ENCODE measurements around the gene KRTAP9-8. TPM values are rescaled to one million over a fixed set of nuclear protein-coding genes. Genes with fewer than 3 reads are reported as not detected.

The KRTAP9-8 gene
- total RNA-seq = not detected in 2 replicates

GRCh38 chr17:41237949-41238437 is at the start of gene KRTAP9-8:
TSS of gene KRTAP9-8 (plus strand) at chr17:41237999. CDS start at chr17:41238052, 53 bp downstream.

GRCh38 chr17:41189837-41190318 is 47.9 kb upstream of the KRTAP9-8 start, which contains the start of gene KRTAP9-1:
TSS of gene KRTAP9-1 (plus strand) at chr17:41189887. CDS start at chr17:41189887, 0 bp downstream.

GRCh38 chr17:41226598-41227095 is 11.2 kb upstream of the KRTAP9-8 start, which contains the start of gene KRTAP9-2:
TSS of gene KRTAP9-2 (plus strand) at chr17:41226648. CDS start at chr17:41226655, 7 bp downstream.

GRCh38 chr17:41232399-41233105 is 5.2 kb upstream of the KRTAP9-8 start, which contains the start of gene KRTAP9-3:
TSS of gene KRTAP9-3 (plus strand) at chr17:41232449. CDS start at chr17:41232502, 53 bp downstream.

GRCh38 chr17:41249637-41250240 is 11.9 kb downstream of the KRTAP9-8 start, which contains the start of gene KRTAP9-4:
TSS of gene KRTAP9-4 (plus strand) at chr17:41249687. CDS start at chr17:41249721, 34 bp downstream.

GRCh38 chr17:41255381-41256290 is 17.8 kb downstream of the KRTAP9-8 start, which contains the start of gene KRTAP9-9:
TSS of gene KRTAP9-9 (plus strand) at chr17:41255384.

GRCh38 chr17:41265078-41265477 is 27.3 kb downstream of the KRTAP9-8 start, which contains the start of gene KRTAP9-6:
TSS of gene KRTAP9-6 (plus strand) at chr17:41265378. CDS start at chr17:41265378, 0 bp downstream.

GRCh38 chr17:41275648-41276190 is 37.9 kb downstream of the KRTAP9-8 start, which contains the start of gene KRTAP9-7:
TSS of gene KRTAP9-7 (plus strand) at chr17:41275698. CDS start at chr17:41275698, 0 bp downstream.

Other genes starting within 250 kb of the KRTAP9-8 start
- gene KRTAP3-3, start 243.8 kb upstream of the KRTAP9-8 start, total RNA-seq = not detected in 2 replicates
- gene KRTAP3-2, start 238.1 kb upstream of the KRTAP9-8 start, total RNA-seq = not detected in 2 replicates
- gene KRTAP3-1, start 228.9 kb upstream of the KRTAP9-8 start, total RNA-seq = not detected in 2 replicates
- not detected in 2 replicates for gene KRTAP1-5, start 210.8 kb upstream of the KRTAP9-8 start, total RNA-seq
- gene KRTAP1-4, start 207.8 kb upstream of the KRTAP9-8 start, total RNA-seq = not detected in 2 replicates
- not detected in 2 replicates for gene KRTAP1-3, start 203.1 kb upstream of the KRTAP9-8 start, total RNA-seq
- not detected in 2 replicates for gene KRTAP1-1, start 196.5 kb upstream of the KRTAP9-8 start, total RNA-seq
- gene KRTAP2-1, start 190.7 kb upstream of the KRTAP9-8 start, total RNA-seq = not detected in 2 replicates
- gene KRTAP2-2, start 182.8 kb upstream of the KRTAP9-8 start, total RNA-seq = not detected in 2 replicates
- gene KRTAP2-3, start 177.9 kb upstream of the KRTAP9-8 start, total RNA-seq = 0.21 and 0.84 TPM in 2 replicates
- gene KRTAP2-4, start 172.1 kb upstream of the KRTAP9-8 start, total RNA-seq = not detected in 2 replicates
- not detected in 2 replicates for gene KRTAP4-7, start 153.8 kb upstream of the KRTAP9-8 start, total RNA-seq
- gene KRTAP4-8, start 139.9 kb upstream of the KRTAP9-8 start, total RNA-seq = not detected in 2 replicates
- gene KRTAP4-16, start 135.8 kb upstream of the KRTAP9-8 start, total RNA-seq = not detected in 2 replicates
- not detected in 2 replicates for gene KRTAP4-9, start 132.6 kb upstream of the KRTAP9-8 start, total RNA-seq
- not detected in 2 replicates for gene KRTAP4-11, start 119.6 kb upstream of the KRTAP9-8 start, total RNA-seq
- not detected in 2 replicates for gene KRTAP4-12, start 113.8 kb upstream of the KRTAP9-8 start, total RNA-seq
- gene KRTAP4-6, start 97.5 kb upstream of the KRTAP9-8 start, total RNA-seq = not detected in 2 replicates
- not detected in 2 replicates for gene KRTAP4-5, start 88.2 kb upstream of the KRTAP9-8 start, total RNA-seq
- gene KRTAP4-4, start 77.3 kb upstream of the KRTAP9-8 start, total RNA-seq = not detected in 2 replicates
- not detected in 2 replicates for gene KRTAP4-3, start 69.8 kb upstream of the KRTAP9-8 start, total RNA-seq
- gene KRTAP4-2, start 59.8 kb upstream of the KRTAP9-8 start, total RNA-seq = not detected in 2 replicates
- gene KRTAP4-1, start 53.1 kb upstream of the KRTAP9-8 start, total RNA-seq = not detected in 2 replicates
- gene KRTAP9-1, start 48.1 kb upstream of the KRTAP9-8 start, total RNA-seq = not detected in 2 replicates
- gene KRTAP9-2, start 11.4 kb upstream of the KRTAP9-8 start, total RNA-seq = not detected in 2 replicates
- gene KRTAP9-3, start 5.5 kb upstream of the KRTAP9-8 start, total RNA-seq = not detected in 2 replicates
- gene KRTAP9-4, start 11.7 kb downstream of the KRTAP9-8 start, total RNA-seq = not detected in 2 replicates
- not detected in 2 replicates for gene KRTAP9-9, start 17.4 kb downstream of the KRTAP9-8 start, total RNA-seq
- not detected in 2 replicates for gene KRTAP9-6, start 27.4 kb downstream of the KRTAP9-8 start, total RNA-seq
- gene KRTAP9-7, start 37.7 kb downstream of the KRTAP9-8 start, total RNA-seq = not detected in 2 replicates
- gene KRTAP29-1, start 64.9 kb downstream of the KRTAP9-8 start, total RNA-seq = not detected in 2 replicates
- not detected in 2 replicates for gene KRTAP16-1, start 71.3 kb downstream of the KRTAP9-8 start, total RNA-seq
- gene KRTAP17-1, start 77.7 kb downstream of the KRTAP9-8 start, total RNA-seq = not detected in 2 replicates
- gene KRT33A, start 112.8 kb downstream of the KRTAP9-8 start, total RNA-seq = 0.35 TPM in 1 of 2 replicates, not detected in the other
- gene KRT33B, start 131.8 kb downstream of the KRTAP9-8 start, total RNA-seq = not detected in 2 replicates
- 0.35 TPM in 1 of 2 replicates, not detected in the other for gene KRT34, start 144.3 kb downstream of the KRTAP9-8 start, total RNA-seq
- 0.05 and 0.28 TPM in 2 replicates for gene KRT31, start 159.6 kb downstream of the KRTAP9-8 start, total RNA-seq
- not detected in 2 replicates for gene KRT37, start 186.6 kb downstream of the KRTAP9-8 start, total RNA-seq
- gene KRT38, start 203.0 kb downstream of the KRTAP9-8 start, total RNA-seq = not detected in 2 replicates
- gene KRT32, start 229.4 kb downstream of the KRTAP9-8 start, total RNA-seq = 0.21 TPM in 1 of 2 replicates, not detected in the other
- gene KRT35, start 243.2 kb downstream of the KRTAP9-8 start, total RNA-seq = not detected in 2 replicates